ENCODE data around the gene ITIH1. TPM values are rescaled to one million over a fixed set of nuclear protein-coding genes. Genes with fewer than 3 reads are reported as not detected.
"Not testable (repeated sequence)": the region's sequence is repeated elsewhere in the genome, so short reads cannot be mapped to it uniquely, and the experiment has no call there.

The ITIH1 gene
- total RNA-seq, 4 donors from 2014 or later = 4.1 TPM; not detected in 3

- TF ChIP-seq EP300 (IDR thresholded peaks at IDR 0.05) = no peak
- no peak for TF ChIP-seq POLR2A (IDR thresholded peaks at IDR 0.05)
- TF ChIP-seq CTCF (IDR thresholded peaks at IDR 0.05) = no peak
- Histone ChIP-seq H3K27me3 (no peaks in the 10 kb centered on the region), H3K4me3 (no peak overlapping the region), H3K36me3 (no peaks in the 10 kb centered on the region), H3K9me3 (no peaks in the 10 kb centered on the region), H3K27ac (no peak overlapping the region), H3K4me1 (peaks cover 0 to 8% (median 2%) of the 10 kb centered on the region in 4 donors)
- WGBS, 2 donors = 54 to 58% methylated on average over 8 of the region's 8 CpGs
- peak in 1 of 2 donors; percentile 1 for DNase-seq (ENCODE audit: low spot score in 2 of 2)
Observed at GRCh38 chr3:52775877-52776276, 1.5 kb upstream of the ITIH1 start.

GRCh38 chr3:52776486-52776885 is 913 bp upstream of the ITIH1 start:
- peak in 1 of 2 donors; percentile 7 for DNase-seq (ENCODE audit: low spot score in 2 of 2)
- not testable (repeated sequence) for H3K27ac ChIP-seq, H3K9me3 ChIP-seq, H3K27me3 ChIP-seq, H3K36me3 ChIP-seq, H3K4me3 ChIP-seq, H3K4me1 ChIP-seq
- 85 to 89% methylated on average over 6 of the region's 6 CpGs for WGBS, 2 donors

- H3K4me3 ChIP-seq = no peak overlapping the region
- H3K27me3 ChIP-seq = no peaks in the 10 kb centered on the region
- H3K36me3 ChIP-seq = no peaks in the 10 kb centered on the region
- 78 to 87% methylated on average over 15 to 17 of the region's 17 CpGs for WGBS, 2 donors
- no peaks in the 10 kb centered on the region for H3K4me1 ChIP-seq
- H3K27ac ChIP-seq = no peak overlapping the region
- TF ChIP-seq POLR2A (IDR thresholded peaks at IDR 0.05) (no peak), EP300 (IDR thresholded peaks at IDR 0.05) (no peak), CTCF (IDR thresholded peaks at IDR 0.05) (no peak)
- DNase-seq (ENCODE audit: low spot score in 2 of 2) = peak in 1 of 2 donors; percentile 8
- no peaks in the 10 kb centered on the region for H3K9me3 ChIP-seq
Observed at GRCh38 chr3:52777959-52778805, 783 bp downstream of the ITIH1 start.

GRCh38 chr3:52779011-52779836 is 1.8 kb downstream of the ITIH1 start:
- Histone ChIP-seq H3K4me1 (no peaks in the 10 kb centered on the region), H3K4me3 (no peak overlapping the region), H3K36me3 (no peaks in the 10 kb centered on the region), H3K27ac (no peak overlapping the region), H3K9me3 (no peaks in the 10 kb centered on the region), H3K27me3 (no peaks in the 10 kb centered on the region)
- no peak for TF ChIP-seq EP300 (IDR thresholded peaks at IDR 0.05)
- TF ChIP-seq CTCF (IDR thresholded peaks at IDR 0.05) = no peak
- TF ChIP-seq POLR2A (IDR thresholded peaks at IDR 0.05) = no peak
- peak in 1 of 2 donors; percentile 6 for DNase-seq (ENCODE audit: low spot score in 2 of 2)
- WGBS, 2 donors = 72 to 85% methylated on average over 10 to 11 of the region's 11 CpGs

GRCh38 chr3:52779837-52780585 is 2.6 kb downstream of the ITIH1 start:
- Histone ChIP-seq H3K36me3 (no peaks in the 10 kb centered on the region), H3K27ac (no peak overlapping the region), H3K27me3 (no peaks in the 10 kb centered on the region), H3K4me1 (no peaks in the 10 kb centered on the region), H3K4me3 (no peak overlapping the region), H3K9me3 (no peaks in the 10 kb centered on the region)
- WGBS, 2 donors = 86 to 93% methylated on average over 8 of the region's 8 CpGs
- DNase-seq (ENCODE audit: low spot score in 2 of 2) = peak in 1 of 2 donors; percentile 10
- TF ChIP-seq POLR2A (IDR thresholded peaks at IDR 0.05) = no peak
- TF ChIP-seq CTCF (IDR thresholded peaks at IDR 0.05) = no peak
- no peak for TF ChIP-seq EP300 (IDR thresholded peaks at IDR 0.05)
